Fibroblast of the conjunctiva (primary cell): ENCODE data around the gene NEDD4L.
A peak's percentile ranks its signal among the peaks of the same experiment; 100 is the strongest.
"Not testable (repeated sequence)": the region's sequence is repeated elsewhere in the genome, so short reads cannot be mapped to it uniquely, and the experiment has no call there.

ENCODE experiments used
- DNase-seq: peaks from one replicate; pipeline ENCODE4 v3.0.0-alpha.2; 2010; ENCODE audit warnings: low read depth

NEDD4L gene

DNA sequence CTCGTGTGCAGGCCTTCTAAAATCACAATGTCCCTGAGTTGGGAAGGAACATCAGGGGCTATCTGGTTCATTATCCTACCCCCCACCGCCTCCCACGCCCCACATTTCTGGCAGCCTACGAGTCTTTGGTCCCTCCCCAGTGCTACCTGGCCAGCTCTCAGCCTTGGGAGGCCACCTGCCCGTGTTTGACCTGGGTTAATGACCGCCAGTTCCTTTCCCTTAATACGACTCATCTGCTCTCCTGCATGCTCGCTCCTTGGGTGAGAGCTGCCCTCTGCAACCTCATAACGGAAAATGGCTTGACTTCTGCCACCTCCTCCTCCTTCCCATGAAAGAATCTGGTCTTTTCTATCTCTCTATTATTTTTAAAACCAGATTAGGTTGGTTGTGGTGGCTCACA, 112.5 kb downstream of the NEDD4L start:
- no peak for DNase-seq

DNA sequence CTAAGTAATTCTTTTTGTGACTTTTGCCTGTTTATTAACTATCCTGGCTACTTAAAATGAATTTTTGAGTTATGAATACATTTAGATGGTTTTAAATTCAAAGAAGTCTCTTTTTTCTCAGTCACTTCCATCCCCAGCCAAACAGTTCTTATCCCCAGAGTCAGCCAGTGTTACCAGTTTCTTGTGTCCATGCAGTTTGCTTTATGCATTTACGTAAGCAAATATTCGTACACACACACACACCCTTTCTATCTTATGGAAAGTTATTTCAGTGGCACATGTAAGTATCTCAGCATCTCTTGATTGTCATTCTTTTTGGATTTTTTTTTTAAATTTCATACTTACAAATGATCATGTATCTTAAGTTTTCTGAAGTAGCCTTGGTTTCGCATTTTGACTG, 113.2 kb downstream of the NEDD4L start:
- no peak for DNase-seq

DNA sequence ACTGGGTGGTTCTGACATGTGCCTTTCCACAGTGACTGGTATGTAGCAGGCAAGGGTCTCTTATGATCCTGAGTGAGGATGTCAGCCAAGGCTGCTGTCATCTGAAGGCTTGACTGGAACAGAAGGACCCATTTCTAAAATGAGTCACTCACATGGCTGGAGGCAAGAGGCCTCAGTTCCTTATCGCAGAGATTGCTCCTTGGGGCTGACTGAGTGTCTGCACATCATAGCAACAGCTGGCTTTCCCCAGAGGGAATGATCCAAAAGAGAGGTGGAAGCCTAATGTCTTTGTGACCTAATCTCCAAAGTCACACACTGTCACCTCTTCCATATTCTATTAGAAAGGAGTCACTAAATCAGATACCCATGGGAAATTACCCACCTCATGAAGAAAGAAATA, 114.0 kb downstream of the NEDD4L start:
- DNase-seq, result no peak

DNA sequence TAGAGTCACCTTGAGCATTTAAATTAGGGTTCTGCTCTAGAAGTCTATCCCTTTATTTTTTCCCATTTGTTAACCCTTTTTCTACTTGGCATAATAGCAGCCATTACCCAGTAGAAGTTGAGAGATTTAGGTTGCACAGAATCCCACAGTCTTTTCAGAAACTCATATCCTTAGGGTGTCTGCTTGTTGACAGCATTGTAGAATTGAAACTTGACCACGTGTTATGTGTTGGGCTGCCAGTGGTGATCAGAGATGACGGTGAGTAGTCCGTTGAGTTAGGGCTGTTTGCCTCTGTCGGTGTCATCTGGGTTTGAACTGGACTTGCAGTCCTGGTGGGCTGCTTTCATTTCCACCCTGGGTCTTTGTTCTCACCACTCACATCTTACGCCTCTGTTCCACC, 114.4 kb downstream of the NEDD4L start:
- DNase-seq, result no peak

DNA sequence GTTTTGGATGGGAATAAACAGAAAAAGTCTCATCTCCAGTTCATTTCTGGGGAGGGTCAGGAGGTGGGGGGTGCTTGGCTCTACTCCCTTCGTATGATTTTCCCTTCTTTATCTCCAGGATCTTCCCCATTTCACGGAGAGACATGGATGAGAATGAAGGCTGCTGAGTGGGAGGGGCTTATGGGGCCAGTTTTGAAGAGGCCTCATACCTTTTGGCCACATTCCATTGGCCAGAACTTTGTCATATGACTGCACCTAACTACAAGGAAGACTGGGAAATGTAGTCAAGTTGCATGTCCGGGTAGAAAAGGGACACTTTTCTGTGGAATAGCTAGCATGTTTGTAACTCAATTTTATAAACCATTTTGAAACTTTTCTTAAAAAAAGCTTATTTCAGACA, 117.6 kb downstream of the NEDD4L start:
- no peak for DNase-seq

DNA sequence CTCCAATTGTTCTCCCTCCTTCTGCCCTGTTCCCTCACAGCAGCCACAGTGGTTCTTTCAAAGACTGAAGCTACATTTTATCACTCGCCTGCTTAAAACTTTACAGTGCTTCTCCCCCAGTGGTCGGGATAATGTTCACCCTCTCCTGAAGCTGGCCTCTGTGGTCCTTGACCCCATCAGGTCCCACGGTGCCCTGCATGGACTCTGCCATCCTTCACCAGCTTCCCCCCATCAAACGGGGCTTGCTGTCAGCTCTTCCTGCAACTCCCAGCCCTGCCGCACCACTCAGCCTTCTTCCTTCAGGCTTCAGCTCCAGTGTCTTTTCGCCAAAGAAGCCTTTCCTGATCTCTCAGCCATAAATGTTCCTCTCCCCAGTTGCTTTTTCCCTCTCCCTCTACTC, 118.1 kb downstream of the NEDD4L start:
- DNase-seq, result no peak

DNA sequence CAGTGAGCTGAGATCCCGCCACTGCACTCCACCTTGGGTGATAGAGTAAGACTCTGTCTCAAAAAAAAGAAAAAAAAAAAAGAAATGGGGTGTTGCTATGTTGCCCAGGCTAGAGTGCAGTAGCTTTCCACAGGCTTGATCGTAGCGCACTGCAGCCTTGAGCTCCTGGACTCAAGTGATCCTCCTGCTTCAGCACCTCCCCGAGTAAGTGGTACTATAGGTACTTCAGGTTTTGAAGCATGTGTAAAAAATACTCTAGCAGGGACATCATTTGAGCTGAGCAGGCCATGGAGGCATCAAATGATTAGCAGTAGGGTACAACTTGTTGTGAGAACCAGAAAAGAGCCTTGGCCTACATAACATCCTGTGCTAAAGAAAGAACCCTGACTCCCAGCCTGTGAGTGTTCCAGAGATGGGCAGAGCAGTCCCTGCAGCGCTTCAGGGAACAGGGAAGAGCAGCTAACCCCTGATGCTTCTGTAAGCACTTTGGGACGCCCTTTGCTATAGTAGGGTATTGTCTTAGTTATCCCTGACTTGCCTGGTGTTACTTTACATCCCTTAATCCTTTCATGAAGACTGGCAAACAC, 119.1 kb downstream of the NEDD4L start:
- no peak for DNase-seq

DNA sequence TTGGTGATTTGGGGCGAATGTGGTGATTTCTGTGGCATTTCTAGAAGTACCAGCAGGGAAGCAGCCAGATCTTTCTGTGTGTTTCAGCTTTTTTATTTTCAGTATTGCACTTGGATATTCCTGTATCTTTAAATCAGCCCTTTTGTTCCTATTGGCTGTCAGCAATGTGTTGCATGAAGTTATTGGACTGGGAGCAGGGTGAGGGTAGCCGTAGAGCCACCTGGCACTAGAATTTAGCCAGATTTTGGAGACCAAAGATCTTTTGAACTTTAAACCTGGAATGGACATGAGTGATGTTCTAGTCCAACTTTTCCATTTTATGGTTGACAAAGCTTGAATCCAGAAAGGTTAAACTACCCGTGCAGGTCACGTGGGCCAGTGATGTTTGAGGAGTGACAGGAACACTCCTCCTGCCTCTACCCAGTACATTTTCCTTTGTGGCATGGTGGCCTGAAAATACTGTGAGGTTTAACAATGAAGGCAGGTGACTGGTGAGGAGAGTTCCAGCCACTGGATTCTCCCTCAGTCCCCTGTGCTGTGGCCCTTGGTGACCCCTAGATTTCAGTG, 122.3 kb downstream of the NEDD4L start:
- no peak for DNase-seq

DNA sequence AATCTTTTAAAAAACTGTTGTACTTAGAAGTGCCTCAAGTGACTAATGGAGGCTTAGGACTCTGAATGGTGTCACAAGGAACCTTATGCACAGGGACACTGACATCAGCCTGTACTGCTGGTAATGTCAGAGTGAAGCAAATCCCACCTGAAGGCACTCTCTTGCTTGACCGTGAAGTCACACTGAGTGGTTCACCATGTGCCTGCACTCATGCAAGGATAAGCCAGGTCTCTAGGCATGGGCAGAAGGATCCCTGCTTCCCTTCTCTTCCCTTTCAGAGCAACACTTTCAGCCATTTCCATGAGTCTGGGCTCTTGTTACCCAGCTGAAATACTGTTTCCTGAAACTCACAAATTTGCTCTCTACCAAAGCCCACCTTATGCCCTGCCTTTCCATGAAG, 123.0 kb downstream of the NEDD4L start:
- no peak for DNase-seq

DNA sequence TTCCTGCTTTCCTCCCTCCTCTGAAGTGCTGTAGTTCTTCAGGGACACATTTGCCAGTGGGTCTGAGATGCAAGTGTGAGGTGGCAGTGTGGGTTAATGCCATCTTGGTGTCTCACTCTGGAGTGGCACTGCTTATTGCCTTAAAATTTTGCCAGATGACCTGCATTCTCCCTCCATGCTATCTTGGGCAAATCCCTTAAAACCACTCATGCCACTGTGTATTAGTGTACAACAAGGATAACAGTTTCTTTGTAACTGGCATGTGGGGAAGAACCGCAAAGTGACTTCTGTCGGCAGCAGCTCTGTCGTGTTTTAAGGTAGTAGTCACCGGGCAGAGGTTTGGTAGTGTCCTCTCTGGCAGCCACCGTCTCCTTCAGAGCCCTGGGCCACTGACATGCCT, 124.2 kb downstream of the NEDD4L start:
- DNase-seq, result no peak

DNA sequence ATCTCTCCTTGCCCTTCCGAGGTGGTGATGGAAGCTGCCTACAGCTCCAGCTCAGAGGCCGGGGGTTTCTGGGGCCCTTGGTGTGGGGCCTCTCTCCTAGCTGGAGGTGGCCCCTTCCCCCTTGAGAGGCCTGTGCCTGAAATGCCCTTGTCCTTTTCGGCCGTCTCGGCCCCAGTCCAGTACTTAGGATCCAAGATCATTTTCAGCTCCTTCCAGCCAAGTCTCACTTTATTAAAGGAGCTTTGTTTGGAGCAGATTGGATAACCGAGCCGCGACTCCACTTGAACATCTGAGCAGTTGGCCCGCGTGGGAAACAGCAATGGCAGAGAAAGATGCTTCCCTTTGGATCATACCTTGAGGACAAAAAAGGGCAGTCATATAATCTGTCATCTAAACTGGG, 125.0 kb downstream of the NEDD4L start:
- DNase-seq, result no peak

DNA sequence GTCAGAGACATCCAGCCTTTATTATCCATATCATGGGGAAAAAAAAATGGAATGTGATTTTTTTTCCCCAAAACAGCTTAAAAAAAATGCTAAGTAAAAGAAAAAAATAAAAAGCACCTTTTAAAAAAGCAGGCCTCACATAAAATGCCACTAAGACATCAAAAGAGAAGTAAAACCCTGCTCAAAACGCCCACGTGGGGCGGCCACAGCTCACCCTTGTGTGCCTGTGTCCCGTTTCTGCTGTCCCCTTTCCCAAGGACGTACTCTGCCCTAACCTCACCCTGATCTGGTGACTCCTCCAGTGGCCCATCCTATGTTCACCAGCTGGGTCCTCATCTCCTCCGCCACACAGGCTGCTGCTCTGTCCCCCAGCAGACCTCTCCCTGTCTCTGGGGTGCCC, 125.4 kb downstream of the NEDD4L start:
- DNase-seq, result no peak

DNA sequence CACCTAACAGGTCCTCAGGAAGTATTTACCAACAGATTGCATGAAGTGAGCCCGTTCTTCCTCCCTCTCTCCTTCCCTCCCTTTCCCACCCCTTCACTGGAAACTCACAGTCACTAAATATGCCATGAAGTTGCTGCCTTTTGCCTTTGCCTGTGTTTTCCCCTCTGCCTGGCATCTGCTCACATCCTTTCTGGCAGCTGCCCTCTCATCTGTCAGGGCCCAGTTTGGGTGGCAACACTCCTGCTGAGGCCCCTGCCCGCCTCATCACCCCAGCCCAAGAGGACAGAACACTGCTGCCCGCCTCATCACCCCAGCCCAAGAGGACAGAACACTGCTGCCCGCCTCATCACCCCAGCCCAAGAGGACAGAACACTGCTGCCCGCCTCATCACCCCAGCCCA, 126.0 kb downstream of the NEDD4L start:
- DNase-seq, result not testable (repeated sequence)

DNA sequence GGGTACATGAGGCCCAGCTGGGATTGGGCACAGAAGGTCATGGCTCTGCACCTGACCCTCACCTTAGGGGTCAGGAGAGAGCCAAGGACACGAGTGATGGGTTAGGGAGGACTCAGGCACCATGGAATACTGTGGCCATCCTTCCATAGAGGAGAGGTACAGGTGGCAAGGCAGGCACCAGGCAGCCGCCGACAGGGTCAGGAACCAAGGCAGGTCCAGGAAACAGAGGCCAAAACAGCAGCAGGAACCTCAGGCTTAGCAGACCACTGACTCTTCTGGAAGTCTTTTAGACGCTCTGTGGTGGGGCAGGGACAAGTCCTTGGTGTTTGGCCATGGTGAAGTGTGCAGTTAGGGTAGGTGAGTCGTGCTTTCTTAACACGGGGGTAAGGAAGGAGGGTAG, 128.0 kb downstream of the NEDD4L start:
- no peak for DNase-seq

DNA sequence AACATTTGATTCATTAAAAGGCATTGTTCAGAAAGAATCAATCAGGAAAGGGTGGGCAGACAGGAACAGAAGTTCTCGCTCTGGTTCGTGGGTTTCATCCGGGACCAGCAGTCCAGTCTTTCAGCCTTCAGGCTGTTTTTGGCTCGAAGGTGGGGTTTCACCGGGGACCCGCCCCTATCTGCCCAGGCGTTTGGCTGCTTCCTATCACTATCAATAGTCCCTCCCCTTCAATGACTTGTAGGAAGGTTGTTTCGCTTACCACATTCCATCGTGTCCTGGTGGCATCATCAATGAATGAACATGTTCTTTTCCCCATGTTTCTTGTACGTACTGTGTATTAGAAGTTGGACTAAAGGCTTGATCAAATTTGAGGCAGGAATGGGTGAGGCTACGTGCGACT, 130.3 kb downstream of the NEDD4L start:
- no peak for DNase-seq

DNA sequence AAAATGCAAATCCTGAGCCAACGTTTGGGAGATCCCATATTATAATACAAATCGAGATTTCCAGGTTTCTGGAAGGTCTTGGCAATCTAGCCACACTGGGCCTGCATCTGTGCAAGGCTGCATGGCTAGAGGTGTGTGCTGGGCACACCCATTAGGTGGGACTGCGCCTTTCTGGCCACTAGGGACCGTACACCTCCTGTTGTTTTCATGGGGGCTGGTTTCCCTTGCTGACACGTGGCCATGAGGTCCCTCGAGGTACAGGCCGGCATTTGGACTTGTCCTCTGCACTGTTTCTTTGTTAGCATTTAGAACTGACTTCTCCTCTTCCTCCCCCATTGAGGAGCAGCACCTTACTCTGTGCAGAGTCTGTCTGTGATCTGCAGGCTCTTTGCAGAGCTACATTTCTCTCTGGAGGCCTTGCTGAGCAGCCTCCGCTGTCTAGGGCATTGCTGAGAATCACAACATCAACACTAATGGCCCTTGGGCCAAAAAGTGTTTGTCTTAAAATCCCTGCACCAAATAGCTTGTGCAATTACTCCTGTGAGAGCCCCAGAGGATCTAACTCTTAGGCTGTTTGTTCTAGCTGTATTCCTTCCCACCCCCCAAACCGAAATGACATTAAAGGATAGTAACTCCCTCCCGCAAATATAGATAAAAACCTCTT, 131.2 kb downstream of the NEDD4L start:
- DNase-seq, result no peak

DNA sequence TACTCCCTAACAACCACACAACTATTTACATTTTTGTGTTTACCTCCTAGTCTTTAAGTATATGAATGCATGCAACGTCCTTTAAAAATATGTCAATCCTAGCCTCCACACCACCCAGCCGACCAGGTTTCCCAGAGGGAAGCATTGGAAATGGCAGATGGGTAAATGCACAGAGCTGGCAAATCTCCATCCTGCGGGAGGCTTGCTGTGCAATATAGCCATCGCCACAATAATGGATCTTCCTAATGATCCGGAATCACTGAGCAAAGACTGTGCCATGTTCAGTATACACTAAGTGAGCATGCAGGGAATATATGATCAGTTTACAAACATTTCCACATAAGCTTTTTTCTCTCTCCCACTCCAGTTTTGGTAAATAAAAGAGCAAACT, 131.8 kb downstream of the NEDD4L start:
- DNase-seq, result no peak

DNA sequence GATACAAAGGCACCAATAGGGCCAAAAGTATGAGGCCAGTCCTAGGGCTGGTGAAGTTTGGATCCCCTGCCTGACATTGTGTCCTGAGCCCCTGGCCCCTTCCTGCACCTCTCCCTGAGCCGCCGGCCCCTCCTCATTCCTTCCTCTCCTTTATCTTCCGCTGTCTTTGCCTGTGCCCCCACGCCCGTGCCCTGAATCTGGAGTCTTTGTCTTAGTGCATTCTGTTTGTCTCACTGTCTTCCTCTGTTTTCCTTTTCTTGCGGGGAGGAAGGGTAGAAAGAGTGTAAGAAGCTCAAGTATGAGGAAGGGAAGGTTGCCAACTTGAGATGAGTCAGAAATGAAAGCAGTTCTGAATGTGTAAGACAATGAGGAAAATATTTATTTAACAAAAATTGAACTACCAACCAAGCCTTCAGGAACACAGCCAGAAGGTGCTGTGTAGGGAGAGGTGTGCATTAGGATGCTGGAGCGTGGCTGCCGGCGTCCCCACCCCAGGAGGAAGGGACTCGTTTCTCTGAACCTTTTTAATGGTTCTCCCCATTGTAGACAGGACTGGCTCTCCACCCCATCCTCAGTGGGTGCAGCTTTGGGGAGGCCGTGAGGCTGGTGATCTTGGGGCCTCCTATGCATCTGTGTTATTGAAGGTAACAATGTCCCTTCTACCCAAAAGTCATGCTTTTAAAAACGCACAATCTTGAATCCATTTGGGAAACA, 133.1 kb downstream of the NEDD4L start:
- DNase-seq, result peak; percentile 86

DNA sequence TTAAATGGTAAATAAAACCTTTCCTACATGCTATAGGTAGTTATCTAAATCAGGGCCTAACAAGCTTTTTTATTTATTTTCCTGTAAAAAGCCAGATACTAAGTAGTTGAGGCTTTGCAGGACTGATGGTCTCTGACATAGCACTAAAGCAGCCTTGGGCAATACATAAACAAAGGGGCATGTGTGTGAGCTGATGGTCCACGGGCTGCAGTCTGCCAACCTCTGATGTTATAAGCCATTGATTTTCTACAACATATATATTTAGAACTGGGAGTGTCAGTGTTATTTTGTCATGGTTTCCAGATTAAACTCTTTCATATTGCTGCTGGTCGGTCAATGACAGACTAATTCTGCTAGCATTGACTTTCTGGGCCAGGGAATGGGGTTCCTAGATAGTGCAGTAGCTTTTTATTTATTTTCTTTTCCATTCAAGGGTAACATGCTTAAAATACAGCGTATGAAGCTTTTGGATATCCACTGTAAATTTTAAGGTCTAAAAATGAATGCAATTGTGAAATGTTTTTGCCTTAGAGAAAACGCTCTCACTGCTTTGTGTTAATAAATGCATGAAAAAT, 134.0 kb downstream of the NEDD4L start:
- DNase-seq, result no peak

DNA sequence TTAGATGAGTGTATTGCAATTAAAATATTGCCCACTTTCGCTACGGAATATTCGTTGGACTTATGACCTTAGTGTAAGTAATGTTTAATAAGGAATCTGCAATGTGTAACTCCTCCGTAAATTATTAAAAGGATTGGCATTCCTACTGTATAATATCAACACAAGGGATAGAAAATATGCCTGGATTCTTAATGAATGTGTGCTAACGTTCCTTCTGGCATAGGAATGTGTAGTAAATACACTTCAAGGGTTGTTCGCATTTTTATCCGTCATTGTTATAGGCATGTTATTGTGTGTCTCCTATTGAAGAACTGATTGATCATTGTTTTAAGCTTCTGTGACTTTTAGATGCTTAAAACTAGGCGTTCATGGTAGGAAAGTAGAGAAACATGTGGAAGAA, 134.5 kb downstream of the NEDD4L start:
- no peak for DNase-seq

DNA sequence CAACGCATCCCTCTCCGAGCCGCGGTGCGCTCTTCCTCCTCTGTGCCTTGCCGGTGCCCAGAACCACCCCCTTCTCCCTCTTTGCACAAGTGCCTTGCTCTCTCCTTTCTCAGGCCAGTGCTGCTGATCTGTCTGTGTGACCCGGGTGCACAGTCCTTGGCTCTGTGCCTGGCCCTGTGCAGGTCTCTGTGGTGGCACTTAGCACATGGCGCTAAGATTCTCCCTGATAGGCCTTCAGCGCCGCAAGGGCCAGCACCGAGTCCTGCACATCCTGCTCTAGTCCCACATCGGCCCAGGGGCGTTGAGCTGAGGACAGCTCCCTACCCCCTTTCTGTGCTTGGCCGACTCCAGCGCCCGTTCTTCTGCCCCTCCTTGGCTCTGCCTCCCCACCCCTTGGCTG, 136.1 kb downstream of the NEDD4L start:
- DNase-seq, result no peak

DNA sequence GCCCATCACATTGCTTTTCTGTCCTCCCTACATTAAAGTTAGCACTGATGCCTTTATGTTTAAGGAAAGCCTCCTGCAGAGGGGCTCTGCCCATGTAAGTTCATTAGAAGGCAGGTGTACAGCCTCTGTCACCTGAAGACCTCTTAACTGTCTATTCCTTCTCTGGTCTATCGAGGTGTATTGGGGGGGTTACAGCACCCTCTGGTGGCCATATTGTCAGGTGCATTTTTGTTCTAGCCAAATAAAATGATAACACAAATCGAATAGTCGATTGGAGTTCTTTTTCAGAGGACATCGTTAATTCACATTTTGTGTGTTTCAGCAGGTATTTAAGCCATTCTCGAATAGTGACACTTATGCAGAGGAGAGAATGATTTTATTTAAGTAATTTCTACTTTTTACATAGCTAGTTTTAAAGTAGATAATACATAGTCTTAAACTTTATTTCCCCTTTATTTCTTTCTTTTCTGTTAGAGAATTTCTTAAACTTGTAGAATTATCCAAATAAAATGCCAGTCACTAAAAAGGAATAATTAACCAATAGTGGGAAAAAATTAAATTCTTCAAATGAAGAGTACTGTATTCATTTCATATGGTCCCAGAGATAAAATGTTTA, 136.8 kb downstream of the NEDD4L start:
- no peak for DNase-seq

DNA sequence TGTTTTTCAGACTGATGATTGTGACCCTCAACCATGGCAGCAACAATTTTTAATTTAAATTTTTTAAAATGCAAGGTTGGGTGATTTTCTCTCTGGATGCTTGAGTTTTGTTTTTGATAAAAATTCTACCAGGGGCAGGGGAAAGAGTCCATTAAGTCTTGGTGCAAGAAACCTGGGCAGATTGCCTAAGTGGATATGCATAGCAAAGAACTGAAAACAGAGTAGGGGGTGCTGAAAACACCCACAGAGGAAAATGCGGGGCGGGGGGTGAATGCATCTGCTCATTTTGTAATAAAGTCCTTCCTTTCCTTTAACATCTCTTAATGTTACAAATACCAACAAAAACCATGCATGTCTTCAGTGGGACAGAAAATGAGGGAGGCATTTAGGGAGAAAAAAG, 138.0 kb downstream of the NEDD4L start:
- no peak for DNase-seq
